Measurements from ENCODE around the gene SHROOM3.

DNA sequence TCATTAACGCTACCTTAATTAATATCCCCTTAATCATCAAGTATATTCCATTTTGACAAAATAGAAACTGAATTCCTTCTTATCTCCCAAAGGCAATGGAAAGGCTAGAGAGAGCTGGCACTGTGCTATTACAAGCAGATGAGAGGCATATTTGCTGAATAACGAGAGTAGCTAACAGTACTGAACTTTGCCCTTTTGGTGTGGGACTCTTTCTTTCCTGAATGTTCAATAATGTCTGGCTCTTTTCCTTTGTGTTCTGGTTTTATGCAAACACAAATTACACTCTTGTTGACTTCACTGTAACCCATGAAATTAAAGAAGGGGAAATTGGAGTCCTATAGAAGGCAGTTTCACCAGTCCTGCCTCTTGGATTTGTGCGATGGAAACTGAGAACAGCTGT lies 63.5 kb downstream of the SHROOM3 start:
- TF ChIP-seq, protein P1, sequence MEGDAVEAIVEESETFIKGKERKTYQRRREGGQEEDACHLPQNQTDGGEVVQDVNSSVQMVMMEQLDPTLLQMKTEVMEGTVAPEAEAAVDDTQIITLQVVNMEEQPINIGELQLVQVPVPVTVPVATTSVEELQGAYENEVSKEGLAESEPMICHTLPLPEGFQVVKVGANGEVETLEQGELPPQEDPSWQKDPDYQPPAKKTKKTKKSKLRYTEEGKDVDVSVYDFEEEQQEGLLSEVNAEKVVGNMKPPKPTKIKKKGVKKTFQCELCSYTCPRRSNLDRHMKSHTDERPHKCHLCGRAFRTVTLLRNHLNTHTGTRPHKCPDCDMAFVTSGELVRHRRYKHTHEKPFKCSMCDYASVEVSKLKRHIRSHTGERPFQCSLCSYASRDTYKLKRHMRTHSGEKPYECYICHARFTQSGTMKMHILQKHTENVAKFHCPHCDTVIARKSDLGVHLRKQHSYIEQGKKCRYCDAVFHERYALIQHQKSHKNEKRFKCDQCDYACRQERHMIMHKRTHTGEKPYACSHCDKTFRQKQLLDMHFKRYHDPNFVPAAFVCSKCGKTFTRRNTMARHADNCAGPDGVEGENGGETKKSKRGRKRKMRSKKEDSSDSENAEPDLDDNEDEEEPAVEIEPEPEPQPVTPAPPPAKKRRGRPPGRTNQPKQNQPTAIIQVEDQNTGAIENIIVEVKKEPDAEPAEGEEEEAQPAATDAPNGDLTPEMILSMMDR (IDR thresholded peaks at IDR 0.05) = no peak
- no peak for TF ChIP-seq POLR2A (IDR thresholded peaks at IDR 0.05)
